Natural killer cell (primary cell): Measurements from ENCODE around the gene TTC23. TPM values are rescaled to one million over a fixed set of nuclear protein-coding genes. Genes with fewer than 3 reads are reported as not detected.

Experiments
- ATAC-seq, 3 donors: fragments of 150-1000 bp in 2 of 3; fragments of 200-7000 bp in 1 of 3; cut with Tn5 transposase; 1 replicate in 1 of 3; 2 replicates in 2 of 3; pipeline ENCODE4 v1.10.0; 2021; ENCODE audit warnings: mild to moderate bottlenecking in 2 of 3, moderate library complexity in 2 of 3
- DNase-seq, 2 donors: peaks; one replicate each; pipeline versions ENCODE4 v3.0.0 to v3.0.0-alpha.2; 2013 to 2021; ENCODE audit warnings: mixed read lengths in 1 of 2
- H3K27ac ChIP-seq: one replicate; pipeline ENCODE4 v1.5.1; 2013; ENCODE audit warnings: mild to moderate bottlenecking, low read length
- H3K27me3 ChIP-seq: one replicate; pipeline ENCODE4 v1.6.1; 2013; ENCODE audit warnings: low read length; ENCODE audit not compliant: control insufficient read depth, insufficient read depth
- H3K36me3 ChIP-seq: one replicate; pipeline ENCODE4 v1.6.1; 2013; ENCODE audit warnings: low read length; ENCODE audit not compliant: control insufficient read depth, insufficient read depth
- H3K4me1 ChIP-seq: one replicate; pipeline ENCODE4 v1.6.1; 2013; ENCODE audit warnings: low read length; ENCODE audit not compliant: control insufficient read depth, insufficient read depth
- H3K4me3 ChIP-seq: one replicate; pipeline ENCODE4 v1.5.1; 2013; ENCODE audit warnings: low read length
- H3K9me3 ChIP-seq: one replicate; pipeline ENCODE4 v1.6.1; 2013; ENCODE audit warnings: low read length; ENCODE audit not compliant: control insufficient read depth, insufficient read depth
- H3K27ac Mint-ChIP-seq, 2 donors: one replicate each; pipeline ENCODE4 v1.8.0; 2022; ENCODE audit warnings: mild to moderate bottlenecking in 2 of 2, mixed read lengths in 2 of 2, moderate library complexity in 1 of 2
- H3K27me3 Mint-ChIP-seq, 2 donors: one replicate each; pipeline ENCODE4 v1.8.0; 2022; ENCODE audit warnings: low read depth in 2 of 2, mixed read lengths in 2 of 2
- H3K36me3 Mint-ChIP-seq: one replicate; pipeline ENCODE4 v1.8.0; 2022; ENCODE audit warnings: mixed read lengths
- H3K4me1 Mint-ChIP-seq, 2 donors: one replicate each; pipeline ENCODE4 v1.8.0; 2022; ENCODE audit warnings: mixed read lengths in 2 of 2
- H3K4me3 Mint-ChIP-seq: one replicate; pipeline ENCODE4 v1.8.0; 2022; ENCODE audit warnings: mild to moderate bottlenecking, moderate library complexity, mixed read lengths
- H3K9me3 Mint-ChIP-seq, 2 donors: one replicate each; pipeline ENCODE4 v1.8.0; 2022; ENCODE audit warnings: mixed read lengths in 2 of 2
- WGBS: methylation state at CpG from one replicate; pipeline ENCODE4 v1.1.7; 2013; ENCODE audit warnings: missing lambda C conversion rate; ENCODE audit not compliant: insufficient coverage; 5-methylcytosine and 5-hydroxymethylcytosine counted together
- intact Hi-C: fragments of 100-400 bp; cut with micrococcal nuclease; formaldehyde crosslinking; loops from one replicate; pipeline ENCODE4 v1.14.2; 2022
- total RNA-seq, 4 donors: library from RNA; stranded (reverse); fragments of 120-200 nt in 1 of 4; gene quantifications; one replicate each; pipeline versions ENCODE4 v1.2.3 to v1.2.4, GENCODE V29; 2013 to 2022
- TF ChIP-seq, protein P1 (sequence below): fragments of 200-600 bp; IDR thresholded peaks from one replicate; pipeline ENCODE4 v1.8.0; 2022; ENCODE audit warnings: antibody characterized with exemption

Gene TTC23
- total RNA-seq, 3 donors from 2014 or later (not counting 1 experiment from before 2014, with no cell fraction given), result 0.75 to 1.1 (median 1.0) TPM

DNA sequence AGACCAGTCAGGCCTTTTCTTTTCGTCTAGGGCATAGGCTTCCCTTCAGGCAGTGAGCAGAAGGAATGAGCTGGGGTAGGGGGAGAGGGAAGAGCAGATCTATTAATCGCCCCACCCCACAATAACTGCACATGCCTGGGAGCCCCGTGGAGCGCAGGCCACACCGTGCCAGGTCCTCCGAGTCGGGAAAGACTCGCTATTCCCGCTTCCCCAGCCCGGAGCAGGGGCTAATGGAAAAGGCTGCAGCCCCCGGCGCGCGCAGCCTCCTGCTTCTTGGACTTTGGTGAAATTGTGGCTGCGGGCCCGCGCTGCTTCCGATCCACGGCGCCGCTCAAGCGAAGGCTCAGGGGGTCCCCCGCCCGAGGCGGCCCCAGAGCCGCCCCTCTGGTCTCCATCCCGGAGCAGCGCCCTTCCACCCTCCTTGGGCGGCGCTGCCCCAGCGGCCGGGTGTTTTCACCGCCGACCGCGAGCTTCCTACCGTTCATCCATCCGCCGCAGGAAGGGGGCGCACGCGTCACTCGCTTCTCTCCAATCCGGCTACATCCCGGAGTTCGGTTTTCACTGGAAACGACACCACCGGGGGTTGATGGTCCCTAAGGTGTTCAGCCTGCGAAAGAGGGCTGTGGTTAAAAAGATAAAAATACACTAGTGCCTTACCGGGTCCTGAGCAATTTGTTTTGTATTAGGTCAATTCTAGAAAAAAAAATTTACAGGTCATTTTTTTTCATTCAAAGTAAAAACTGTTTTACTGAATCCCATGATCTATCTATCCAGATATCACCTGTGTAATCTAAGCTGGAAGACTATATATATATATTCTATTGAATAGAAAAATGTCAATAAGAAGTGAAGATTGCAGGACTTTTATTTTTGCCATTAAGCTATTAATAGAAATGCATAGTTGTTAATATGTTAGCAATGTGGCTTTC is 148.9 kb downstream of the TTC23 start:
- Histone ChIP-seq H3K36me3 (no peaks in the 10 kb centered on the region), H3K27ac (no peak overlapping the region), H3K4me3 (no peak overlapping the region), H3K4me1 (peaks cover 7% of the 10 kb centered on the region), H3K9me3 (no peaks in the 10 kb centered on the region), H3K27me3 (peaks cover 9% of the 10 kb centered on the region)
- ATAC-seq (peak in 1 of 3 donors; percentile 59), DNase-seq (peak; percentile 19 to 64)
- intact Hi-C loops, result loop anchor here (5.0 kb wide), 1 partner anchor 112 kb away; no protein-coding TSS in a partner anchor
- TF ChIP-seq, protein P1, sequence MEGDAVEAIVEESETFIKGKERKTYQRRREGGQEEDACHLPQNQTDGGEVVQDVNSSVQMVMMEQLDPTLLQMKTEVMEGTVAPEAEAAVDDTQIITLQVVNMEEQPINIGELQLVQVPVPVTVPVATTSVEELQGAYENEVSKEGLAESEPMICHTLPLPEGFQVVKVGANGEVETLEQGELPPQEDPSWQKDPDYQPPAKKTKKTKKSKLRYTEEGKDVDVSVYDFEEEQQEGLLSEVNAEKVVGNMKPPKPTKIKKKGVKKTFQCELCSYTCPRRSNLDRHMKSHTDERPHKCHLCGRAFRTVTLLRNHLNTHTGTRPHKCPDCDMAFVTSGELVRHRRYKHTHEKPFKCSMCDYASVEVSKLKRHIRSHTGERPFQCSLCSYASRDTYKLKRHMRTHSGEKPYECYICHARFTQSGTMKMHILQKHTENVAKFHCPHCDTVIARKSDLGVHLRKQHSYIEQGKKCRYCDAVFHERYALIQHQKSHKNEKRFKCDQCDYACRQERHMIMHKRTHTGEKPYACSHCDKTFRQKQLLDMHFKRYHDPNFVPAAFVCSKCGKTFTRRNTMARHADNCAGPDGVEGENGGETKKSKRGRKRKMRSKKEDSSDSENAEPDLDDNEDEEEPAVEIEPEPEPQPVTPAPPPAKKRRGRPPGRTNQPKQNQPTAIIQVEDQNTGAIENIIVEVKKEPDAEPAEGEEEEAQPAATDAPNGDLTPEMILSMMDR, result peak; percentile 18
- Mint-ChIP-seq H3K27me3 (peaks cover 32 to 35% of the 10 kb centered on the region in 2 donors), H3K9me3 (no peaks in the 10 kb centered on the region), H3K36me3 (no peaks in the 10 kb centered on the region), H3K27ac (no peak overlapping the region), H3K4me1 (peaks cover 0 to 10% of the 10 kb centered on the region in 2 donors), H3K4me3 (no peak overlapping the region)
- WGBS, result 5% methylated on average over 47 of the region's 50 CpGs

DNA sequence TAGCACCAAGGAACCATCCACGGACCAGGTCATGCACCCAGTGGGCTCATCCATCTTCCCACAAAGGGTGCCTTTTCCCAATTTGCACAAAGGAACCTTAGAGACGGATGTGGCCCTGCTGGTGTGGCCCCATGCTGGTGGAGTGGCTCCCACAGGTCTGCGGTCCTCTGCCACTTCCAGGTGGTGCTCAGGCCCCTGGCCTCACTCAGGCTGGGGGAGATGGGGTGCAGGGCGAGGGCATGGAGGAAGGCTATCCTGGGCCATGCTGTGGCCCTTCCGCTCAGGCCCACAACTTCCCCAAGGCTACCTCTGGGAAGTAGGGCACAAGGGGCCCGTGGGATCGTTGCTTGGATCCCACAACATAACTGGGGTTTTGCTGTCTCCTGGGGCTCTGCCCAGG is 149.7 kb downstream of the TTC23 start:
- peaks cover 0 to 5% of the 10 kb centered on the region in 2 donors for H3K4me1 Mint-ChIP-seq
- no peaks in the 10 kb centered on the region for H3K9me3 Mint-ChIP-seq
- peaks cover 9% of the 10 kb centered on the region for H3K27me3 ChIP-seq
- DNase-seq (peak in 1 of 2 donors; percentile 12), ATAC-seq (no peak)
- intact Hi-C loops, result loop anchor here (5.0 kb wide), 1 partner anchor 113 kb away; no protein-coding TSS in a partner anchor
- no peak overlapping the region for H3K27ac ChIP-seq
- H3K27ac Mint-ChIP-seq, result no peak overlapping the region
- H3K36me3 Mint-ChIP-seq, result no peaks in the 10 kb centered on the region
- no peak overlapping the region for H3K4me3 ChIP-seq
- no peaks in the 10 kb centered on the region for H3K9me3 ChIP-seq
- H3K27me3 Mint-ChIP-seq, result peaks cover 32 to 35% of the 10 kb centered on the region in 2 donors
- TF ChIP-seq, protein P1, result no peak
- WGBS, result 90% methylated on average over 7 of the region's 7 CpGs
- no peak overlapping the region for H3K4me3 Mint-ChIP-seq
- no peaks in the 10 kb centered on the region for H3K36me3 ChIP-seq
- peaks cover 4% of the 10 kb centered on the region for H3K4me1 ChIP-seq

DNA sequence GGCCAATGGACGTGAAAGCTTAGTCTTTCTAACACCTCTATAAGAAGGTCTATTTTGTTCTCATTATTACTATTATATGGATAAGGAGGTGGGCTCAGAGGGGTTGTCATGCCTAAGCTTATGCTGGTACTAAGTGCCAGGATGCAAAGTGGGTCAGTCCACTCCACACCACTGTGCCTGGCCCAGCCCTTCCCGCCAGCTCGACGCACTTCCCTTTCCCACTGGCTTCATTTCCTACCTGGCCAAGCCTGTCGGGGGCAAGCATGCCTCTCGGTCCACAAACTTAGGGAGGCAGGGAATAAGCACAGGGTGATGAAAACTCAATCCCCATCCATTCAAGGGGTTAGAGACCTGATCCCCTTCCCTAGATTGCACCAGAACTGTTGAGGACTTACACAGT is 150.4 kb downstream of the TTC23 start:
- 65% methylated on average over 5 of the region's 6 CpGs for WGBS
- Histone ChIP-seq H3K36me3 (no peaks in the 10 kb centered on the region), H3K27me3 (peaks cover 9% of the 10 kb centered on the region), H3K27ac (no peak overlapping the region), H3K4me3 (no peak overlapping the region), H3K9me3 (no peaks in the 10 kb centered on the region), H3K4me1 (peaks cover 4% of the 10 kb centered on the region)
- Mint-ChIP-seq H3K9me3 (no peaks in the 10 kb centered on the region), H3K27me3 (peaks cover 35 to 36% of the 10 kb centered on the region in 2 donors), H3K4me1 (peaks cover 0 to 5% of the 10 kb centered on the region in 2 donors), H3K4me3 (no peak overlapping the region), H3K27ac (no peak overlapping the region), H3K36me3 (no peaks in the 10 kb centered on the region)
- TF ChIP-seq, protein P1, result no peak
- intact Hi-C loops, result no loop called here
- no peak for ATAC-seq
- DNase-seq, result no peak
